Neural cell (in vitro differentiated cells): ENCODE measurements around the gene MBD4. TPM values are rescaled to one million over a fixed set of nuclear protein-coding genes. Genes with fewer than 3 reads are reported as not detected.

Experiments used
- H2AFZ ChIP-seq: fragments of 200-600, 300-800 bp; sonication (generic), shearing (Covaris generic); 2 replicates; pipeline ENCODE4 v1.6.0; 2014; ENCODE audit warnings: low read depth, mild to moderate bottlenecking, antibody characterized with exemption, low read length, moderate library complexity
- H3F3A ChIP-seq: fragments of 200-600 bp; shearing (Covaris generic); 2 replicates; pipeline ENCODE4 v1.6.1; 2016; ENCODE audit warnings: mild to moderate bottlenecking, moderate library complexity, mixed read lengths, antibody characterized with exemption, low read length; ENCODE audit not compliant: insufficient read depth, poor library complexity, severe bottlenecking
- H3K27ac ChIP-seq: fragments of 200-600, 300-800 bp; sonication (generic), shearing (Covaris generic); 2 replicates; pipeline ENCODE4 v1.5.1; 2014; ENCODE audit warnings: mild to moderate bottlenecking, low read length, moderate library complexity
- H3K27me3 ChIP-seq: fragments of 300-800, 200-600 bp; sonication (generic), shearing (Covaris generic); 2 replicates; pipeline ENCODE4 v1.6.0; 2014; ENCODE audit warnings: mild to moderate bottlenecking, low read depth, low read length, moderate library complexity; ENCODE audit not compliant: insufficient read depth
- H3K36me3 ChIP-seq: fragments of 300-800, 200-600 bp; sonication (generic), shearing (Covaris generic); 2 replicates; pipeline ENCODE4 v1.5.1; 2014; ENCODE audit warnings: mild to moderate bottlenecking, antibody characterized with exemption, low read length, moderate library complexity; ENCODE audit not compliant: insufficient read depth
- H3K4me2 ChIP-seq: fragments of 300-800, 200-600 bp; sonication (generic), shearing (Covaris generic); 2 replicates; pipeline ENCODE4 v1.6.0; 2014; ENCODE audit warnings: mild to moderate bottlenecking, low read length
- H3K4me3 ChIP-seq: fragments of 300-800, 200-600 bp; sonication (generic), shearing (Covaris generic); 2 replicates; pipeline ENCODE4 v1.5.1; 2014; ENCODE audit warnings: mild to moderate bottlenecking, low read length, moderate library complexity
- H3K79me2 ChIP-seq: fragments of 200-600 bp; shearing (Covaris generic); replicated peaks from 2 replicates; pipeline ENCODE4 v1.6.0; 2014; ENCODE audit warnings: mild to moderate bottlenecking, low read length, moderate library complexity; ENCODE audit not compliant: insufficient read depth
- H3K9ac ChIP-seq: fragments of 300-800, 200-600 bp; sonication (generic), shearing (Covaris generic); 2 replicates; pipeline ENCODE4 v1.6.1; 2016; ENCODE audit warnings: mild to moderate bottlenecking, low read length, mixed read lengths
- H3K9me2 ChIP-seq: fragments of 200-600 bp; shearing (Covaris generic); 2 replicates; pipeline ENCODE4 v1.6.1; 2016; ENCODE audit warnings: mild to moderate bottlenecking, low read length, mixed read lengths; ENCODE audit not compliant: insufficient read depth
- H3K9me3 ChIP-seq: fragments of 200-600, 300-800 bp; sonication (generic), shearing (Covaris generic); 2 replicates; pipeline ENCODE4 v1.6.1; 2016; ENCODE audit warnings: mild to moderate bottlenecking, mixed run types, low read length, moderate library complexity, mixed read lengths
- H4K20me1 ChIP-seq: fragments of 200-600 bp; shearing (Covaris generic); 2 replicates; pipeline ENCODE4 v1.6.1; 2016; ENCODE audit warnings: mild to moderate bottlenecking, mixed run types; ENCODE audit not compliant: insufficient read depth
- CTCF ChIP-seq: fragments of 450-650 bp; IDR thresholded peaks from 2 replicates; pipeline ENCODE4 v1.5.1; 2014; ENCODE audit warnings: antibody characterized with exemption, mild to moderate bottlenecking, moderate library complexity; ENCODE audit not compliant: poor library complexity, severe bottlenecking
- EP300 ChIP-seq: fragments of 450-650 bp; conservative IDR thresholded peaks from 2 replicates; pipeline ENCODE4 v1.6.1; 2014; ENCODE audit warnings: antibody characterized with exemption, mild to moderate bottlenecking, moderate library complexity; ENCODE audit not compliant: poor library complexity, severe bottlenecking
- EZH2 ChIP-seq: fragments of 200-600, 300-800 bp; shearing (Covaris generic), sonication (generic); IDR thresholded peaks from 2 replicates; pipeline ENCODE4 v1.6.1; 2014; ENCODE audit warnings: antibody characterized with exemption, low read length, borderline replicate concordance, mild to moderate bottlenecking; ENCODE audit not compliant: insufficient read depth, poor library complexity, severe bottlenecking
- MXI1 ChIP-seq: fragments of 450-650 bp; conservative IDR thresholded peaks from 2 replicates; pipeline ENCODE4 v1.6.1; 2014; ENCODE audit warnings: antibody characterized with exemption, mild to moderate bottlenecking; ENCODE audit not compliant: poor library complexity, severe bottlenecking
- POLR2AphosphoS5 ChIP-seq: IDR thresholded peaks from 2 replicates; pipeline ENCODE4 v1.6.1; 2012
- RAD21 ChIP-seq: fragments of 450-650 bp; conservative IDR thresholded peaks from 2 replicates; pipeline ENCODE4 v1.6.1; 2014; ENCODE audit warnings: antibody characterized with exemption, mild to moderate bottlenecking, moderate library complexity
- REST ChIP-seq: IDR thresholded peaks from 2 replicates; pipeline ENCODE4 v1.6.1; 2012; ENCODE audit warnings: borderline replicate concordance
- SMC3 ChIP-seq: fragments of 450-650 bp; conservative IDR thresholded peaks from 2 replicates; pipeline ENCODE4 v1.6.1; 2014; ENCODE audit warnings: antibody characterized with exemption, mild to moderate bottlenecking, moderate library complexity; ENCODE audit not compliant: poor library complexity
- TAF1 ChIP-seq: IDR thresholded peaks from 2 replicates; pipeline ENCODE4 v1.6.1; 2012; ENCODE audit warnings: low read depth
- polyA plus RNA-seq: library from polyadenylated mRNA; depleted of rRNA; stranded (reverse); fragments of >200 nt; gene quantifications from 2 replicates; pipeline ENCODE4 v1.2.3, GENCODE V29; 2014

Gene MBD4
- polyA plus RNA-seq, 1 donor from 2014 or later: 50.0 TPM

DNA sequence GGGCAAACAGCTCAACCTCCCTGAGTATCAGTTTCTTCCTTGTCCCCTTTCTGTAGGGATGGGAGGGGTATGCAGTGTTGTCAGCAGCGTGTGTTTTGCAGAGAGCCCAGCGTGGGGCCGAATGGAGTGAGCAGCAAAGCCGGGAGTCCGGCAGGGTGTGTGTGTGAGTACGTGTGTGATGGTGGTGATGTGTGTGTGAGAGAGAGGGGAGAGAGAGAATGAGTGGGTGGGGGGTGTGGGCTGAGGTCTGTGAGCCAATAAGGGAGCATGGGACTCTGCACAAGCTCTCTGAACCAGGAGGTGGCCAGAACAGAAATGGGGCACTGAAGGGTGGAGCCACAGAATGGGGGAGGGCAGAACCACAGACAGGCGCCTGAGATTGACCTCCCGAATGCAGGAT, 44.1 kb upstream of the MBD4 start:
- no peak overlapping the region for H3K4me2 ChIP-seq
- no peak overlapping the region for H3K4me3 ChIP-seq
- no peaks in the 10 kb centered on the region for H3F3A ChIP-seq
- H3K27ac ChIP-seq: no peak overlapping the region
- H4K20me1 ChIP-seq: no peaks in the 10 kb centered on the region
- H3K9me3 ChIP-seq: no peaks in the 10 kb centered on the region
- H3K79me2 ChIP-seq: no peaks in the 10 kb centered on the region
- H3K36me3 ChIP-seq: no peaks in the 10 kb centered on the region
- no peaks in the 10 kb centered on the region for H3K9me2 ChIP-seq
- no peak overlapping the region for H2AFZ ChIP-seq
- no peak overlapping the region for H3K9ac ChIP-seq
- no peak for TF ChIP-seq EZH2
- TF ChIP-seq TAF1: no peak
- no peak for TF ChIP-seq EP300
- no peak for TF ChIP-seq CTCF
- no peak for TF ChIP-seq REST
- TF ChIP-seq SMC3: no peak
- TF ChIP-seq RAD21: no peak
- TF ChIP-seq MXI1: no peak
- no peak for TF ChIP-seq POLR2AphosphoS5
- H3K27me3 ChIP-seq: no peaks in the 10 kb centered on the region

DNA sequence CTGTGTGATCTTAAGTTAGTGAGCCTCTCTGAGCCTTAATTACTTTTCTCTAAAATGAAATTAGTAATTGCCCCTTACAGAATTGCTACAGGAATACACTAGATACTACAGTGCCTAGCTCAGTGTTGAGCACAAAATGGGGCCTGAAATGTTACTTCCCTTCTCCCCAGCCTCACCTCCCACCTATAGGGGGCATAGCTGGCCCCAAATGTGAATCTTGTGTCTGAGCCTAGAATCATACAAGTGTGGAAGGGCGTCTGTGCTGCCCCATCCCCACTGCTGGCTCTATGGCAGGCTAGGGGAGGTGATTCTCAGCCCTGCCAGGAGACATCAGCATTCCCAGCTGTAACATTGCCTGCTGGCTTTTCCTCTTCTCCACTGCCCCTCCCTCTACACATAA, 43.0 kb upstream of the MBD4 start:
- no peaks in the 10 kb centered on the region for H3K36me3 ChIP-seq
- no peaks in the 10 kb centered on the region for H4K20me1 ChIP-seq
- no peak overlapping the region for H3K9ac ChIP-seq
- no peaks in the 10 kb centered on the region for H3K79me2 ChIP-seq
- H3K4me3 ChIP-seq: no peak overlapping the region
- no peak overlapping the region for H3K27ac ChIP-seq
- no peaks in the 10 kb centered on the region for H3K9me3 ChIP-seq
- H3K4me2 ChIP-seq: no peak overlapping the region
- no peaks in the 10 kb centered on the region for H3K9me2 ChIP-seq
- no peak overlapping the region for H2AFZ ChIP-seq
- H3K27me3 ChIP-seq: no peaks in the 10 kb centered on the region
- H3F3A ChIP-seq: no peaks in the 10 kb centered on the region
- TF ChIP-seq MXI1: no peak
- no peak for TF ChIP-seq EZH2
- no peak for TF ChIP-seq REST
- TF ChIP-seq TAF1: no peak
- TF ChIP-seq SMC3: no peak
- no peak for TF ChIP-seq EP300
- TF ChIP-seq POLR2AphosphoS5: no peak
- no peak for TF ChIP-seq CTCF
- no peak for TF ChIP-seq RAD21
